ENCODE data around the gene GPR84. TPM values are rescaled to one million over a fixed set of nuclear protein-coding genes. Genes with fewer than 3 reads are reported as not detected.
A peak's percentile ranks its signal among the peaks of the same experiment; 100 is the strongest.

GPR84 gene
- total RNA-seq, 1 donor from 2014 or later, result 1.8 TPM

DNA sequence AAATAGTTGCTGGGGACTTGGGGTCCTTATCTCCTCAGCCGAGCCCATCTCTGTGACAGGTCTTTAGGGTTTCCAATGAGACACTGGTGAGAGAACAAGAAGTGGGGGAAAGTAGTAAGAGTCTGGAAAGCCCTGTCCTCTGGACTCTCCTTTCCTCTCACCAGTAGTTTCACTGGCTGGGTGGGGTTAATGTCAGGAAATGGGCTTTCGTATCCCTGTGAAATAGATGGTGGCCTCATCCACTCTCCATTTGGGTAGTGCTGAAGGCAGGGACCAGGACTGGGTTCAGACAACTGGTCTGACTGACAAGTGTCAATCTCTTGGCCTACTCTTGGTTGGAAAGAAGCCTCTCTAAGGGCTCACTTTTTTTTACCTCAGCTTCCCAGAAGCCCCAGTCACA is 12.7 kb upstream of the GPR84 start:
- H3K27ac Mint-ChIP-seq, result no peak overlapping the region

DNA sequence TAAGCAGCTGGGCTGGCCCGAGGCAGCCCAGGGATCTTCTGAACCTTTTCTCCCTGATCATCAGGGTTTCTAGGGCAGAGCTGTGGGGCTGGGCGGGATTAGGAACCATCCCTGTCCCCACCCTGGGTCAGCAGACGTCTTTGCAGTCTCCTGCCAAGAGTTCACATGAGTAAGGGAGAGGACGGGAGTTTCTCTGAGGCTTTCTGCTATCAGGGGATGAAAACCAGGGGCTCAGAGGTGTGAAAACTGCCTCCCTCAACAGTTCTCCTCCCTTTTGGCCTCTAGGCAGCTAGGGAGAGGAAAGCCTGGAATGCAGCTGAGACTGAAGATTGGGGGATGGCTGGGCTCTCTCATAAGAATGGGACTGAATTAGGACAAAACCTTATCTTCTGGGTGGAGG is 12.3 kb upstream of the GPR84 start:
- intact Hi-C loops (cut with micrococcal nuclease), result loop anchor here (10.0 kb wide), 1 partner anchor 362 kb away; no protein-coding TSS in a partner anchor
- H3K9me3 Mint-ChIP-seq, result no peaks in the 10 kb centered on the region

More for the DNA sequence above, 12.7 kb upstream of the GPR84 start:
- no peak overlapping the region for H3K4me3 Mint-ChIP-seq (ENCODE audit: low read depth)
- H3K36me3 Mint-ChIP-seq (ENCODE audit: low read depth), result no peaks in the 10 kb centered on the region
- intact Hi-C loops (cut with micrococcal nuclease), result loop anchor here (10.0 kb wide), 1 partner anchor 362 kb away; no protein-coding TSS in a partner anchor
- H3K4me1 Mint-ChIP-seq (ENCODE audit: low read depth), result peaks cover 11% of the 10 kb centered on the region
- H3K27me3 Mint-ChIP-seq (ENCODE audit: low read depth), result peaks cover 12% of the 10 kb centered on the region
- H3K9me3 Mint-ChIP-seq, result no peaks in the 10 kb centered on the region
- no peak for DNase-seq (ENCODE audit: low spot score)

DNA sequence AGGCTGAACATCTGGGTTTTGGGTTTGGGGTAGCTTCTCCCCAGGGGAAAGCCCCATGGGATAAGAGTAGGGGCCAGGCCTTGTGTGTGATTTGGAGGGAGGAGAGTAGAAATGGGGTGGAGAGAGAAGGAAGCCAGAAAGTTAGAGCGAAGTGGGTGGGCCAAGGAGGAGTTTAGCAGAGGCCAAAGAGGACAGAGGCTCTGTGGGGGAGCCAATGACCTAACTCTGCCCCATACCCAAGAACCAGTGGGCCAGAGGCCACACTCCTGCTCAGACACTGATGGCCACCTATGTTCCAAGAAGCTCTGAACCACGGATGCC is 10.9 kb upstream of the GPR84 start:
- Mint-ChIP-seq H3K9me3 (no peaks in the 10 kb centered on the region), H3K27me3 (ENCODE audit: low read depth) (peaks cover 12% of the 10 kb centered on the region), H3K36me3 (ENCODE audit: low read depth) (no peaks in the 10 kb centered on the region), H3K4me3 (ENCODE audit: low read depth) (no peak overlapping the region), H3K4me1 (ENCODE audit: low read depth) (peaks cover 11% of the 10 kb centered on the region), H3K27ac (no peak overlapping the region)
- DNase-seq (ENCODE audit: low spot score), result no peak
- intact Hi-C loops (cut with micrococcal nuclease), result loop anchor here (10.0 kb wide), 1 partner anchor 360 kb away; no protein-coding TSS in a partner anchor

More for the DNA sequence above, 12.3 kb upstream of the GPR84 start:
- Mint-ChIP-seq H3K27me3 (ENCODE audit: low read depth) (peaks cover 12% of the 10 kb centered on the region), H3K4me1 (ENCODE audit: low read depth) (peaks cover 11% of the 10 kb centered on the region), H3K27ac (no peak overlapping the region), H3K36me3 (ENCODE audit: low read depth) (no peaks in the 10 kb centered on the region), H3K4me3 (ENCODE audit: low read depth) (no peak overlapping the region)
- no peak for DNase-seq (ENCODE audit: low spot score)

DNA sequence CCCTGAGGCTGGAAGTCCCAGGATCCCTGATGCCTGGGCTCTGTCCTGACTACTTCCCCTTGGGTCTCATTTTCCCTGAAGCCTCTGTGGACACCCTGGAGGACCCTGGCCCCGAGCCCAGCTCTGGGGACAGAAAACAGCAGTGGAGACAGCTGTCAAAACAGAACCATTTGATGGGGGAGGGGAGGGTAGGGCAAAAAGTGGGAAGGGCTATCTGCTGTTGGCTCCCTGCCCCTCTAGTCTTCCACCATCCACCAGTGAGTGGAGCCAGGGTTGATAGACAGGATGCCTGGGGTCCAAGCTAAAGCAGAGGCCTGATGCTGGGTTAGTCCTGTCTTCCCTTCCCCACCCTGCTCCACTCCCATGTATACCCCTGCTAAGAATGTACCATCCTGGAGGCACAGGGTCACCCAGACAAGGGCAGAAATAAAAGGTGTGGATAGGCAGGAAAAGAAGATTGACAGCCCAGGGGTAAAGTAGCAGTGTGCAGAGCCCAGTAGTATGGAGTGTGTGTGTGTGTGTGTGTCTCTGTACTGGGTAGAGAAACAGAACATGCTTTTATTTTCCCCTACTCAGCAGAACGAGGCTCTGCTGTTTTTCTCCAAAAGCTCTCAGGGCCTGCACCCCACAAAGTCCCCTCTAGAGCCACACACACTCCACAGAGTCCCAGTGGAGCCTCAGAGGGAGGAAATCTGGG is 10.4 kb upstream of the GPR84 start:
- Mint-ChIP-seq H3K27ac (no peak overlapping the region), H3K4me3 (ENCODE audit: low read depth) (no peak overlapping the region), H3K36me3 (ENCODE audit: low read depth) (no peaks in the 10 kb centered on the region), H3K27me3 (ENCODE audit: low read depth) (peaks cover 12% of the 10 kb centered on the region), H3K9me3 (no peaks in the 10 kb centered on the region), H3K4me1 (ENCODE audit: low read depth) (peaks cover 10% of the 10 kb centered on the region)
- no peak for DNase-seq (ENCODE audit: low spot score)
- intact Hi-C loops (cut with micrococcal nuclease), result loop anchor here (10.0 kb wide), 1 partner anchor 360 kb away; no protein-coding TSS in a partner anchor

DNA sequence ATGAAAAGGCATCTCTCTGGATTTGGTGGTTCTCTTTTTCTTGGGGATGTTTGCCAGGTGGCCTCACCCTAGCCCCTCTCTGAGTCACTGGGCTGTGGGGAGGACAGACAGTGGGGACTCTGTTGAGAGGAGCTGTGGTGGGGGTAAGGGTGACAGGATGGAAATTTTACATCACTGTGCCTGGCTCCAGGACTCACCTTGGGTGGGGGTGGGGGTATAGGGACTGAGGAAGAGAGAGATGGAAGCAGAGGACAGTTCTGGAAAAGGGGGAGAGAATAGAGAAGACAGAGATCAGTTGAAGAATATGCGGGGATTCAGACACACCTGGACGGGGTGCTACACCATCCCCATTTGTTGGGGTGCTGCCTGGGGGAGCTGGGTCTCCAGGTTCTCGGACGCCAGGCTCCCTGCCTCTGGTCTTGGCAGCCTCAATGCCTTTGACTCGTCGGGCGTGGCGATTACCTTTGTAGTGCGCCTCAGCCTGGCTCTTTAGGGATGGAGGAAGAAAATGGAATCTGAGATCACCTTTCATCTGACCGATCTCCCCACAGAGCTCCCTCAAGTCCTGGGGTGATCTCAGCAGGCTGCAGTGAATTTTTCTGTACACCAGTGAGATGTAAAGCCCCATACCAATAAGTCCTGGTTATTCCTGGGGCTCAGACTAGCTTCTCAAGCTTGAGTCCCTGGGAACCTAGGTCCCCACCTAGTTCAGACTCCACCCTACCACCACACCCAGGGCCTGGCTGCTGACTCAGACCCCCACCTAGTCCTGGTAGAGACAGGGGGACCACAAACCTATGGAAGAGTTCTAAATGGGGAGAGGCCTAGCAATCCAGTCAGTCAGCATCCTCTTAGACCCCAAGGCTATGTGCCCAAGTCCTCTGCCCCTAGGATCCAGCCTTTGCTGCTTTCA is 9.6 kb upstream of the GPR84 start:
- peak overlapping the region; percentile 38 for H3K27ac Mint-ChIP-seq
- H3K4me3 Mint-ChIP-seq (ENCODE audit: low read depth), result no peak overlapping the region
- H3K4me1 Mint-ChIP-seq (ENCODE audit: low read depth), result peaks cover 12% of the 10 kb centered on the region
- no peaks in the 10 kb centered on the region for H3K9me3 Mint-ChIP-seq
- H3K27me3 Mint-ChIP-seq (ENCODE audit: low read depth), result peaks cover 12% of the 10 kb centered on the region
- DNase-seq (ENCODE audit: low spot score), result no peak
- intact Hi-C loops (cut with micrococcal nuclease), result loop anchor here (10.0 kb wide), 1 partner anchor 359 kb away; no protein-coding TSS in a partner anchor
- no peaks in the 10 kb centered on the region for H3K36me3 Mint-ChIP-seq (ENCODE audit: low read depth)

DNA sequence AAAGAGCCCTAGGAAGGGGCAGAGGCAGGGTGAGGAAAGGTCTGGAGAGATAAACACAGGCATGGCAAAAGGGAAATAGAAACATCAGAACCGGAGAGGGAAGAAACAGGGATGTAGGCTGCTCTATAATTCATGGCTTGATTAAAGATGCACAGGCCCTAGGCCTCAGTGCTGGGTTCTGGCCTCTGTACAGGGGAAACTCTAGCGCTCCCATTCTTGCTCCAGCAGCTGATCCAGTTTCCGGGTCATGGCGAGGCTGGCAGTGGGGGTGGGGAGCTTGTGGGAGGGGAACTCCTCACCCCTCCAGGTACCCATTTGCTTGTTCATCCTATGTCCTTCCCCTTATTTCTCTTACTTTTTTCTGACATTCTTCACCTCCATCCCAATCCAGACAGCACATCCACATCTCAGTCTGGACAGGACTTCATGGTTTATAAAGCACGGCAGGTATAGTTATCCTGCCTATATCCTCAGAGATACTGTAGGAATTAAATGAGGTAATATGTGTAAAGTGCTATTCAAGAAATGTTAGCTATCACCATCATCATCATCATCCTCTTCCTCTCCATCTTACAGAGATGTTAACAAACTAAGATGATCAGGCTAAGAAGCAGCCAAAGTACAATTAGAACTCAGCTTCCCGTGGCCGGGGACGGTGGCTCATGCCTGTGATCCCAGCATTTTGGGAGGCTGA is 8.0 kb upstream of the GPR84 start:
- no peak for DNase-seq (ENCODE audit: low spot score)
- Mint-ChIP-seq H3K36me3 (ENCODE audit: low read depth) (no peaks in the 10 kb centered on the region), H3K4me1 (ENCODE audit: low read depth) (peaks cover 20% of the 10 kb centered on the region), H3K27me3 (ENCODE audit: low read depth) (peaks cover 5% of the 10 kb centered on the region), H3K27ac (no peak overlapping the region), H3K4me3 (ENCODE audit: low read depth) (no peak overlapping the region), H3K9me3 (no peaks in the 10 kb centered on the region)
- intact Hi-C loops (cut with micrococcal nuclease), result loop anchor here (10.0 kb wide), 1 partner anchor 357 kb away; no protein-coding TSS in a partner anchor

DNA sequence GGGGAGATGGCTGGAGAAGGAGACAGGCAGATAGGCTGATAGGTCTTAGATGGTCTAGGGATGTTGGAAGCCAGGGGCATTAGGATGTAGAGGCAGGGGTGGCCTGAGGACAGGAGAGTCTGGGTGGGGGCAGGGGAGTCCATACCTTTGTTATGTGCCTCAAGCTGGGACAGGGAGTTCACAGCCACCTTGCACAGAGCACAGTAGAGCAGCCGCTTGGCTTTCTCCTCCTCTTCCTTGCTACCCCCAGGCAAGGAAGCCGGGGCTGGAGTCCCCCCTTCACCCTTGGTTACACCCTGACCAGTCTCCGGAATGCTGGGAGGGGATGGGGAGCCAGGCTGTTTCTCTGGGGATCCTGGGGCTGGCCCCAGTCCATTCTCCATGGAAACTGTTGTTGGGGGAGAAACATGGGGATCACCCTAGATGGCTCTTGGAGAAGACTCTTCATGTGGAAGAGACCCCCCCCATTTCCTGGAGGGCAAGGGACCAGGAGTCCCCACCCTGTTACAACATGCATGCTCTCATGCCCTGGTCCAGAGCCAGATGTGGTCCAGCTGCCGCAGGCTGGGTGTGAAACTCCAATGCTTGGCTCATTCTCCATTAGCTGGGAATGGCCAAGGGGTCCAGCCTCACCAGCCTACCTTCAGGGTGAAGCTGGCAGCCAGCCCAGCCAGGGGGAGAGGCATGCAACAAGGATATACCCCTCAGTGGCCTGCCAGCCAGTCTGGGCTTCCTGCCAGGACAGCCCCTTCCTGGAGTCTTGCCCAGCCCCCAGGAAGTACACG is 7.2 kb upstream of the GPR84 start:
- Mint-ChIP-seq H3K27me3 (ENCODE audit: low read depth) (no peaks in the 10 kb centered on the region), H3K9me3 (no peaks in the 10 kb centered on the region), H3K27ac (no peak overlapping the region), H3K4me1 (ENCODE audit: low read depth) (peaks cover 20% of the 10 kb centered on the region), H3K4me3 (ENCODE audit: low read depth) (no peak overlapping the region), H3K36me3 (ENCODE audit: low read depth) (no peaks in the 10 kb centered on the region)
- DNase-seq (ENCODE audit: low spot score), result no peak
- intact Hi-C loops (cut with micrococcal nuclease), result loop anchor here (10.0 kb wide), 1 partner anchor 357 kb away; no protein-coding TSS in a partner anchor

DNA sequence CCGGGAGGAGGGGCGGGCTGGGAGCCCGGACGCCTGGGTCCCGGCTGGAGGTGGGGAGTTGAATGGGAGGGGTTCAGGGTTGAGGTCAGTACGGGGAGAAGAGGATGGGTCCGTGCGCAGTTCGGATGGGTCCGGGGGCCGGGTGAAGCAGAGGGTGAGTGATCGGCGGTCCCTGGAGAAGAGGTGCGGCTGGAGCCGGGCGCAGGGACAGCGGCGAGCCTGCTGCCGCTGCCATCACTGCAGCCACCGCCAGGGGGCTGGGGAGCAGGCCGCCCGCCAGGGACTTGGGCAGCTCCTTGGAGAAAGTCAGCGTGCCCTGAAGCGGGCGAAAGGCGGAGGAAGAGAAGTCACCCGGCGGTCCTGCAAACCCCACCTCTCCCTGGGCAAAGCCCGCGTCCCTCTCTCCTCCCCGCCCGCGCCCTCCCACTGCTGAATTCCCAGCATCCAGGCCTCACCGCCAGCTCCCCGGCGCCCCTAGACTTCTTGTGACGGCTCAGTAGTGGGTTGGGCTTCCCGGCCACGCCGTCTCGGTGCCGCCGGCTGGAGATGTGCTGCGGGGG is 6.0 kb upstream of the GPR84 start:
- H3K36me3 Mint-ChIP-seq (ENCODE audit: low read depth), result no peaks in the 10 kb centered on the region
- no peak for DNase-seq (ENCODE audit: low spot score)
- peaks cover 20% of the 10 kb centered on the region for H3K4me1 Mint-ChIP-seq (ENCODE audit: low read depth)
- peak overlapping the region; percentile 9 for H3K4me3 Mint-ChIP-seq (ENCODE audit: low read depth)
- no peak overlapping the region for H3K27ac Mint-ChIP-seq
- no peaks in the 10 kb centered on the region for H3K9me3 Mint-ChIP-seq
- intact Hi-C loops (cut with micrococcal nuclease), result loop anchor here (10.0 kb wide), 1 partner anchor 355 kb away; no protein-coding TSS in a partner anchor
- no peaks in the 10 kb centered on the region for H3K27me3 Mint-ChIP-seq (ENCODE audit: low read depth)

DNA sequence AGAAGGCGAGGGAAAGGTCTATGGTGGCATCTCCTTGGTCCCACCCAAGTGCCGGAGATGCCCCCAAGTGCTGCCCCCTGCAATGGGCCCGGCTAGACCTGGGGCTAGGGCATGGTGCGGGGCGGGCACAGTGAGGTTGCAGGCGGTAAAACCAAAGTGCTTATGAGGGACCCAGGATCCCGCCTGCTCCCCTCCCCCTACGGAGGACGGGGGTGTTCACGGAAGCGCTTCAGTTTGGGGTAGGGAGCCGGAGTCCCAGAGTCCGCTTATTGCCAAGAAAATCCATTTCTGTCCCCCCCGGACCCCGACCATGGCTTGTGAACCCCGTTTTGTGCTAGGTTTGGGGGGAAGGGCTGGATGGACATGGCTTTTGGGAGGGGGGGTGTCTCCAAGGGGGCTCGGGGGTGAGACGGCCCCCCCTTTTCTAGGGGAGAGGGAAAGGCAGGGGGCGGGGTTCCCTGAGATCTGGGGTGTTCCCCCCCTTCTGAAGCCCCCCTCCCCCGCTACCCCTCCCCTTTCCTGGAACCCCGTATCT is 5.4 kb upstream of the GPR84 start:
- H3K9me3 Mint-ChIP-seq, result no peaks in the 10 kb centered on the region
- no peaks in the 10 kb centered on the region for H3K36me3 Mint-ChIP-seq (ENCODE audit: low read depth)
- peaks cover 23% of the 10 kb centered on the region for H3K4me1 Mint-ChIP-seq (ENCODE audit: low read depth)
- H3K27ac Mint-ChIP-seq, result no peak overlapping the region
- H3K4me3 Mint-ChIP-seq (ENCODE audit: low read depth), result peak overlapping the region; percentile 53
- no peaks in the 10 kb centered on the region for H3K27me3 Mint-ChIP-seq (ENCODE audit: low read depth)
- no peak for DNase-seq (ENCODE audit: low spot score)
- intact Hi-C loops (cut with micrococcal nuclease), result loop anchor here (10.0 kb wide), 1 partner anchor 355 kb away; no protein-coding TSS in a partner anchor

DNA sequence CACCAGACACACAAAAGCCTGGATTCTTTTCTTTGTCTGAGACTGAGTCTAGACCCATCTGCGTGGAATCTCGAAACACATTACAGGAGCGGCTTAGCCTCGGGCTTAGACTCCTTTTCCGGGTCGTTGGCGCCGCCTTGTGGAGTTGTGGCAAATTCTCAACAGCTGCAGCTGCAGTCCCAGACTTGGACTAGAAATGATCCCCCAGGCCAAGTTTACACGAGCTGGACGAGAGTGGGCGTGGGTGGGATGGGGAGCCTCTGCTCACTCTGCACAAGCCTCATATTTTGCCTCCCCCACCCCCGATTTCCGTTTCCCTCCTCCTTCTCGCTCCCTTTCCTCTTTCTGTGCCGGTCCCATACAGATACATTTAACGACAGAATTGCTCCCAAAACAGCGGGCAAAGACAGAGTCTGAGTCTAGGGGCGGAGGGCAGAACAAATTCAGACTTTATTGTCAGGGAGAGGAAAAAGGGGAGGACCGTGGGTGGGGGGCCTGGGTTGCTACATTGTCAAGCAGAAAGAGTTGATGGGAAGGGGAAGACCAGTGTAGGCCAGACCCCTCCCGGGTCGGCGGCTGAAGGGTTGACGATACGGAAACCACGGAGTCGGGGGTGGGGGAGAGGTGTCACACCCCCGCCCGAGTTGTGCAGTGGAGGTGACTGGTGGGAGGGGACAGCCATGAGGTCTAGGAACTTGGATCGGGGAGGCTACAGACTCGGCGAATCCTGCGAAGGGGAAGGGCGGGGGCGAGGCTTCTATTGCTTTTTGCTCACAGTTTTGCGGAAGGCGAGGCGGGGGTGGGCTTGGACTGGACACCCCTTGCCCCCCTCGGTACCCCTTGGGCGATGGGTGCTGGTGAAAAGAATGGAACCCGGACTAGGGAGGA is 4.7 kb upstream of the GPR84 start:
- intact Hi-C loops (cut with micrococcal nuclease), result loop anchor here (1.0 kb wide), 3 partner anchors 10 to 148 kb away; no protein-coding TSS in a partner anchor
- no peak overlapping the region for H3K27ac Mint-ChIP-seq
- DNase-seq (ENCODE audit: low spot score), result peak; percentile 79
- peaks cover 30% of the 10 kb centered on the region for H3K4me1 Mint-ChIP-seq (ENCODE audit: low read depth)
- peak overlapping the region; percentile 53 for H3K4me3 Mint-ChIP-seq (ENCODE audit: low read depth)
- no peaks in the 10 kb centered on the region for H3K36me3 Mint-ChIP-seq (ENCODE audit: low read depth)
- H3K27me3 Mint-ChIP-seq (ENCODE audit: low read depth), result no peaks in the 10 kb centered on the region
- no peaks in the 10 kb centered on the region for H3K9me3 Mint-ChIP-seq

Measured in activated T-helper 2 cell treated with anti-CD3 and anti-CD28 coated beads, Interferon-gamma antibody, Interleukin-2, Interleukin-4, amounts not matched to agents 10 μg/mL and 5 μg/mL and 100 μg/mL, durations not matched to agents 14 hours and 24 hours and 36 hours (primary cell).